ENCODE data around the gene ATP2B3.

ATP2B3 gene

DNA sequence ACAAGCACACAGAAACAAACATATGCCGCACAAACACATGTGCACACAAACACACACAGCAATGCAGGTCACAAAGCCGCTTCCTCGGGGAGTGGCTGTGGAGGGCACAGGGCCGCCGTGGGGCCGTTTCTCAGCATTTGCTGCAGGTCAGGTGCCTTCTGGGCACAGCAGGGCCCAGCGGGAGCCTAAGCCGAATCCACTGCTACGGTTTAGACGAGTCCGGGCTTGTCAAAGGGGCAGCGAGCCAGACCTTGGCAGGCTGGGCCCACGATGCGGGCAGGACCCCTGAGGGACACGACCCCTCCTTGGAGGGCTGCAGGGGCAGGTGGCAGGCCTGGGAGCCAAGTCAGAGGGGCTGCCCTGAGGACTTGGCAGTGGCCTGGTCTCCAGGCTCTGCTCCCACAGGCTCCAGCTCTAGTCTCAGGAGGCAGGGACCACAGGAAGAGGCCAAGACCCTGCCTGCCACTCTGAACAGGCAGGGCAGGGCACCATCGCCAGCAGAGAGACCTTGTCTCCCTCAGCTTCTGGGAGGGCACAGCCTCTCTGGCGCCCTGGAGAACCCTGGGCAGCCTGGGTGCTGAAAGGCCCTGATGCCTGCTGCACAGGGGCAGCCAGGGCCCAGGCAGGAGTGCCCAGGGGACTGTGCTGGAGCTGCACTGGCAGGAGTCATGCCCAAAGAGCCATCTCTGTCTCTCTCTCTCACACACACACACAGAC is 5.5 kb upstream of the ATP2B3 start:
- no peak for DNase-seq

DNA sequence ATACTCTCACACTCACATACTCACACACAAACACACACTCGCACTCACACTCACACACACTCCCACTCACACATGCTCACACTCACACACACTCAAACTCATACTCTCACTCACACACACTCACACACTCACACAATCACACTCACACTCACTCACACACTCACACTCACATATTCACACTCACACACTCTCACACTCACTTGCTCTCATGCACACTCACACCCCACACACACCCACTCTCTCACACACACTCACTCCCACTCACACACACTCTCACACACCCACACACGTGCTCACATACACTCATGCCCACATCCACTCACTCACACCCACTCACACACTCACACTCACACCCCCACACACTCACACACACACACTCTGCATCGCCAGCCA is 4.9 kb upstream of the ATP2B3 start:
- DNase-seq = no peak

DNA sequence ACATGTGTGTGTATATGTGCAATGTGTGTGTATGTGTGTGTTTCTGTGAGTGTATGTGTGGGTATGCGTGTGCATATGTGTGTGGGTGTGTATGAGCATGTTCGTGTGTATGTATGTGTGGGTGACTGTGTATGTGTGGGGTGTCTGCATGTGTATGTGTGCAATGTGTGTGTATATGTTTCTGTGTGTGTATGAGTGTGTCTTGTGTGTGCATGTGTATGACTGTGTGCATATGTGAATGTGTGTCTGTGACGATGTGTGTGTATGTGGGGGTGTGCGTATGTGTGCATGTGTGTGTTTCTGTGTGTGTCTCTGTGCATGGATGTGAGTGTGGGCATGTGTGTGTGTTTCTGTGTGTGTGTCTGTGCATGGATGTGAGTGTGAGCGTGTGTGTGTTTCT is 4.2 kb upstream of the ATP2B3 start:
- DNase-seq = no peak

DNA sequence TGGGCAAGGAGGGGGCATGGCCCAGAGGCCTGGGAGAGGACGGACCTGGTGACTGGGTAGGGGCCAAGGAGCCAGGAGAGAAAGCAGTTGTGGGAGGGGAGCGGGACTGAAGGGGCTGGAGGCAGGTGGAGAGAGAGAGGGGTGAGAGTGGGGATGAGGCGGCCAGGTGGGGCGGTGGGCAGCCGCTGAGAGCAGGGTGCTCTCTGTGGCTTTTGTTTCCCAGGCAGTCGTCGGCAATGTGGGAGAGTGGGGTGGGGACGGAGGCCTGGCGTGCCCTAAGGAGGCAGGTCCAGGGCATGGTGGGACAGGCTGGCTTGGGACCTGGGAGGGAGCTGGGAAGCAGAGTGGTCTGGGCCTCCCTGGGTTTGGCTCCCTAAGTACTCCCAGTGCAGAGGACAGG is 3.2 kb upstream of the ATP2B3 start:
- no peak for DNase-seq

DNA sequence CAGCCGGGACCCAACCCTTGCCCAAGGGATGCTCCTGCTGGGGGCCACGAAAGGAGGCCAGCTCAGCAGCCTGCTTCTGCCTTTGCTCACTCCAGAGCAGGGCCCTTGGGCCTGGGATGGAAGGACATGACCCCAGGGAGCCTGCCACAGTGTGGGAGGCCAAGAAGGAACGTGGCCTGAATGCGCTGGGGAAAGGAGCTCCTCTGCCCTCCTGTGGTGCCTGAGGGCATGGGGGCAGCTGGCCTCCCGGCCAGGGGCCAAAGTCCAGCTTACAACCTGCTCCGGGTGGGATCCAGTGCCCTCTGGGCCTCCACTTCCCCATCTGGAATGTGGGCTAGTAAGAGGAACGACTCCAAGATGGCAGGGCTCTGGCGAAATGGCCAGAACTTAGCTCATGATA is 2.0 kb upstream of the ATP2B3 start:
- no peak for DNase-seq

DNA sequence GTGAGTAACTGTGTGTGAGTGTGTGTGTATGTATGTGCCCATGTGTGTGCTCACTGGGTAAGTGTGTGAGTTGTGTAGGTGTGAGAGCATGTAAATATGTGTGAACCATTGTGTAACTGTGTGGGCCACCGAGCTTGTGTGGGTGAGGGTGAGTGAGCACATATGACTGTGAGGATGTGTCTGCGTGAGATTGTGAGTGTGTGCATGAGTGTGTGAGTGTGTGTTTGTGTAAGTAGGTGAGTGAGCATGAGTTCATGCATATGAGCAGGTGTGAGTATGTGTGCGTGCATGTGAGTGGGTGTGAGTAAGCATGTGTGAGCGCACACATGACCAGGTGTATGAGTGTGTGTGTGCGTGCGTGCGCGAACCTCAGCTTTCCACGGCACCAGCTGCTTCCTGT is 1.4 kb upstream of the ATP2B3 start:
- no peak for DNase-seq

DNA sequence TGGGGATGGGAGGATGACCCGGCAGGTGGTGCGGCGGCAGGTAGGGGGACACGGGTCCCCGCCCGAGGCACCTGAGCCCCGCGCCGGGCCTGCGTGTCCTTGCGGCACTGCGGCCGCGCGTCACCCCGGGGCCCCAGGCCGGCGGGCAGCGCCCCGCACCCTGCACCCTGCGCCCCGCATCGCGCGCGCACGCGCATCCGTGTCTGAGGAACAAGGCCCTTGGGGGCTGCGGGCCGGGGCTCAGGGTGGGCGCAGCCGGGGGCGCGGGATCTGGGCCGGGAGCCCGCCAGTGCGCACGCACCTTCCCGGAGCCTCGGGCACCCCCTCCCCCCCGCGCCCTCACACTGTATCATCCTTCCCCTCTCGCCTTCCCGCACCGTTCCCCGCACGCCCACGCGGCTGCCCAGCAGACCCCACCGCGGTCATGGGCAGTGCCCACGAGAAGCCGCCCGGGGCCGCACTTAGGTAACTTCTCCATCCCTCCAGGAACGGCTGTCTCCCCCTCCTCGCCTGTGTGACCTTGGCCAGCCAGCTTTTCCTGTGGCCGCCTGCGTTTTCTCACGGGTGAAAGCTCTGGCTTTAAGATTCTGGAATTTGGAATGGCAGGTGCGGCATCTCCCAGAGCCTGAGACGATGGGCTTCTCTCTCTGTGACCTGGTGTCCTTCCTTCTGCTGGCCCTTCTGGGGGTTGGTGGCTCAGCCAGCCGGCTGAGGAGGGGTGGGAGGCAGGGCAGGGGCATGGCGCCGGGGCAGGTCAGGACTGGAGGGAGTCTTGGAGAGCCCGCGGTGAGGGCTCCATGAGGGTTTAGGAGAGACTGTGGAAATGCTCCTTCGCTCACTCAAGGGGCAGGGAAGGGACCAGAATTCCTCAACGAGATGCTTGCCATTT is 748 bp downstream of the ATP2B3 start:
- DNase-seq = no peak

DNA sequence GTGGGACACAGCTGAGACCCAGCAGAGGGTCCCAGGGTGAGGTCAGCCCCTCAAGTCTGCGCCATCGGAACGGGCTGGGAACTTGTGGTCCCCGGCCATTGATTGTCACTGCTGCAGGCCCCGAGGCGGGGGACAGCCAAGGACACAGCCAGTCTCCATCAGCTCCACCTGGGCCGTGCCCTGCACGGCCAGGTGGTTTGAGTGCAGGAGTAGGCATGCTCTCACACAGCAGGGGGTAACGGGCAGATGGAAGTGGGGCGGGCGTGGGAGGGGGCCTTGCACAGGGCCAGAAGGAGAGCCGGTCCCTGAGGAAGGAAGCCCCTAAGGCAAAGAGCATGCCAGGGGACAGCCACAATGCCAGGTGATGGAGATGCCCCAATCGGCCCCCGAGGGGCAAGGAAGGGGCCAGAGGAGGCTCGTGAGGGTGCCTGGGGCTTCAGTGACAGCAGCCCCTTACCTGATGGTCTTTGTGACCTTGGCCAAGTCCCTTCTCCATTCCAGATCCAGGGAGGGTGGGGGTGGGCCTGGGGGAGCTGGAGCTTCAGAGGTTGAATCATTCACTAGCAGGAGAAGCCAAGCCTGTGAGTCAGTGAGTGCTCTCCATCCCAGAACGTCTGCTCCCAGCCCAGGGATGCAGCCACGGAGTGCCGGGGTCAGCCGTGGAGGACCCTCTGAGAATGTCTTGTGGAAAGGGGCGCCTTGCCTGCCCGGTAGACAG is 2.3 kb downstream of the ATP2B3 start:
- DNase-seq = no peak

DNA sequence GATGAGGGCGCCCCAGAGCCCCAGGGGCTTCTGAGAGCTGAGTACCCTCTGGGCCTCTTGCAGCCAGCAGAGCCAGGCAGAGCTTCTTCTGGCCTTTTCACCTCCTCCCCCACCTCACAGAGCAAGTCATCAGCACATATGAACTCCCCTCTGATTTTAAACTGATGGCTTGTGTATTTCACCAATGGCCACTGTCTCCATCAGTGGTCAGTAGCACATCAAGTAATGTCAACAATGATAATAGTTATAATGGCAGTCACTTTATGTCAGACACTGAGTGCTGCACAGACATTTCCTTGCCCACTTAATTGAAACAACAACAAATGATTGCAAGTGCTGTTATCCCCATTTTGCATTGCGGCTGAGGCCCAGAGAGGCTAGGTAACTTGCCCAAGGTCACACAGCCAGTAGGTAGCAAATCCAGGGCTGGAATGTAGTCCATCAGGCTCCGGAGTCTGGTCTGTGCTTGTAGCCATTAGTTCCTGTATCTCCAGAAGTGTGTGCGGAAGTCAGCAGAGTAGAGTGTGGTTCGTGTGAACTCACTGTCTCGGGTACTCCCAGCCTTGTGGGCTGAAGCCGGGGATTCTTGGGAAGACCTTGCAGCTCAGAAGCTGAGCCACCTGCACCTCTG is 3.0 kb downstream of the ATP2B3 start:
- no peak for DNase-seq

DNA sequence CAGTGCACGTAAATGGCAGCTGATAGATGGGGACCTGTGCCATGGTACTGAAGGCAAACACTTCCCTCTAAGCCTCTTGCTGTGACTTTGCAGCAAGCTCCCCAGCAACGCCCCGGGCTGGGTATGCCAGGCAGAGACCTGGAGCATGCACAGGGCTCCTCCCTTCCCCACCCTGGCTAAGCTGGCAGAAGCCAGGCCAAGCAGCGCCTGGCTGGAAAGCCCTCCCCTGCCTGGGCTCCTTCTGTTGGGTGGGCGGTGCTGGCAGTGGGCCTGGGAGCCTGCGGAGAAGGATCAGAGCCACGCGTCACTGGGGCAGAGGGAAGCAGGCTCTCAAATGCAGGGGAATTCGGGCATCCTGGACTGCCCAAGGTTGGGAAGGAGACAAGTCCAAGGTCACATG is 3.6 kb downstream of the ATP2B3 start:
- DNase-seq = no peak

DNA sequence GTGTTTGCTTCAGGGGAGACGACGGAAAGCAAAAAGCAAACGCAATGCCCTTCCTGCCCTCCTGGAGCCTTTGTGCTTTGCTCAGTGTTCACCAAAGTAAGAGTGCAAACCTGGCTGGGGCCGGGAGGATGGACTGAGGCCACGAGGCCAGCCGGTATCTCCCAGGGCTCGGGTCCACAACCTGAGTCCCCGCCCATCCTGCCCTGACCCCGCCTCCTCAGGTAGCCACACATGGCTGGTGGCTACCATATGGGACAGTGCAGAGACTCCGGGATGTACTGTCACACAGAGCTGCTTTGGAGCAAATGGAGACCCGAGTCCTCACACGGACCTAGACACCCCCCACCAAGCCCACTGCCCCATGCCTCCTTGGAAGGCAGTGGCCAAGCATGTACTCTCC is 4.8 kb downstream of the ATP2B3 start:
- DNase-seq = no peak

DNA sequence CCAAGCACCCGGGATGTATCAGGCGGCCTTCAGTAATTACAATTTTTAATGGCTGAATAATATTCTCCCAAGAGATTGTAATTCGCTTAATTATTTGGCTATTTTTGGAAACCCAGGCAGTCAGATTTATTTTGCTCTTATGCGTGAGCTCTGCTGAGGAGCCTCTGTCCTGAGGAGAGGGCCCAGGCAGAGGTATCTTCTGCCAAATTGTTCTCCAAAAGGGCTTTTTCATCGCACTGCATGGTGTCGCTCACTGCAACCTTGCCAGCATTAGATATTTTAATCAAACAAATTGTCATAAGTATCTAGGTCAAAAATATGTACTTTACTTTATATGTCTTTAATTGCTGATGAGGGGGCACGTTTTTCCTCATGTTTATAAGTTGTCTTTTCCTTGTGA is 5.8 kb downstream of the ATP2B3 start:
- DNase-seq = no peak

DNA sequence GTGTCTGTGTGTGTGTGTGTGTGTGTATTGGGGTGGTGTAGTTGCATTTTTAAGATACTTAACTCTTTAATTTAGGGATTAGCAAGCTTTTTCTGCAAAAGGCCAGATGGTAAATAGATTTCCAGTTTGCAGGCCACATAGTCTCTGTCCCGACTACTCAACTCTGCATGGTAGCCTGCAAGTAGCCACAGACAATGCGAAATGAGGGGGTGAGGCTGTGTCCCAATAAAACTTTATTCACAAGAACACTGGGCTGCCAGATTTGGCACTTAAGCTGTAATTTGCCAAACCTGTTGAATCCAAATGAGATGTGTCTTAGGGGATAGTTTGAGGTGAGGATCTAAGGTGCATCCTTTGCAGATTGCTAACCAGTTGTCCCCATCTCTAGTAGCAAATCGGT is 6.8 kb downstream of the ATP2B3 start:
- DNase-seq = no peak

DNA sequence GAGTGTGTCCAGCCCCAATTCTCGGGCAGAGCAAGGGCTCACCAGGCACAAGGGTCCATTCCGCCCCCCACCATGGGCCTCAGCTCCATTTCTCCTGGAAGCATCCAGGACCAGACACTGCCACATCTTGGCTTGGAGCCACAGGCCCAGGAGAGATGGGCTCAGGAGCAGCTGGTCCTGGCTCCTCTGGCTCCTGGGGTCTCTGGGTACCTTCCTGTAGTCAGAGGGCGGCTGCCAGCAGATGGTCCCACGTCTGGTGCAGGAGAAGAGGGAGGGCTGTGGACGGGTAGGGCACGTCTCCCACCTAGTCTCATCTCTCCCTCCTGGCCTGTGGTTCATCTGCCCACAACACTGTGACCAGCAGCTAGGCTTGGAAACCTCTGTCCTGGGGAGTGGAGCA is 8.0 kb downstream of the ATP2B3 start:
- no peak for DNase-seq

DNA sequence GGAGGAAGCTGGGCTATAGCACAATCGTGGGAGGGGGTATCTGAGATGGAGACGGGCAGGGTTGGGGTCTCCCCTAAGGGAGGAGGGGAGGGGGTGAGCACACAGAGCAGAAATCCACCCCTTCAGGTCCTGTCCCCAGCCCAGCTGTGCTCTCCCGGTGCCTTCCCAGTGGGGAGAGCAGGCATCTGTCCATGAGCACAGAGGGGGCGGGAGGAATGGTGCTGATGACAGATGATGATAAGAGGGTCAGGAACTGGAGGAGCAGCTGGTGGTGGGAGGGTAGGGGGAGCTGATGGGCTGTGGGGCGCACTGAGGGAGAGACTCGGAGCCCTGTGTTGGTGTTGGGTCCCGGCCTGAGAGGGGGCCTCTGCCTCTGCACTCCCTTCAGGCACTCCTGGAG is 8.6 kb downstream of the ATP2B3 start:
- DNase-seq = no peak

DNA sequence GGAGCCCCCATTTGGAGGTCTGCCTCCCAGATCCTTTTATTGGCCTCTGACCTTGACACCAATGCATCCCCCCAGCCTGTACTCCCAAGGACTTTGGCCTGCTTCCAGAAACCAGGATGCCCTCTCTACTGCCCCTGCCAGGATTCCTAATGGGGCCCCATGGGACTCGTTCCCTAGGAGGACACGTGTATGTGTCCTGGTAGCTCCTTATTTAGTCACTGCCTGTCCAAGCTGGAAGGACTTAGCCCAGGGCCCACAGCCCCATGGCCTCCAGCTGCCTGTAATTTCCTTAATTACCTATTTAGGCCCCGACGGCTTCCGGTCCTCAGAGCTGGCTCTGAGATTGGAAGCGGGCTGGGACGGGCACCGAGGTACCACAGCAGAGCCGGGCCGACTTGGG is 9.4 kb downstream of the ATP2B3 start:
- DNase-seq = no peak

DNA sequence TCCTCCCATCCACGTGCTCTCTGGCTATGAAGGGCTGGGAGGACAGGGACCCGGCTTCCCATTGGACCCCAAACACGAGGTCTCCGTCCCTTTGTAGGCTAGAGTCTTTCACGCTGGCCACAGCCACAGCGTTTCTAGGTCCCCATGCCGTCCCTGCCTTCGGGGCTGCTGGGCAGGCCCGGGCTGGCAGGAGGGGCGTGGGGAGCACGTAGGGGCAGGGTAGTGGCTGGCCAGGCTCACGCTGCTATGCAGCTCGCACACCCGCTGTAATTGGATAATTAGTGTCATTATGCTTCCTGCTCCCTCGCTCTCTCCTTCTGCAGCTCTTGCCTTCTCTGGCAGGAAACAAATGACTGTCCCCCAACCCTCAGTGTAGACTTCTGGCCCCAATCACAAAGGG is 9.8 kb downstream of the ATP2B3 start:
- no peak for DNase-seq

DNA sequence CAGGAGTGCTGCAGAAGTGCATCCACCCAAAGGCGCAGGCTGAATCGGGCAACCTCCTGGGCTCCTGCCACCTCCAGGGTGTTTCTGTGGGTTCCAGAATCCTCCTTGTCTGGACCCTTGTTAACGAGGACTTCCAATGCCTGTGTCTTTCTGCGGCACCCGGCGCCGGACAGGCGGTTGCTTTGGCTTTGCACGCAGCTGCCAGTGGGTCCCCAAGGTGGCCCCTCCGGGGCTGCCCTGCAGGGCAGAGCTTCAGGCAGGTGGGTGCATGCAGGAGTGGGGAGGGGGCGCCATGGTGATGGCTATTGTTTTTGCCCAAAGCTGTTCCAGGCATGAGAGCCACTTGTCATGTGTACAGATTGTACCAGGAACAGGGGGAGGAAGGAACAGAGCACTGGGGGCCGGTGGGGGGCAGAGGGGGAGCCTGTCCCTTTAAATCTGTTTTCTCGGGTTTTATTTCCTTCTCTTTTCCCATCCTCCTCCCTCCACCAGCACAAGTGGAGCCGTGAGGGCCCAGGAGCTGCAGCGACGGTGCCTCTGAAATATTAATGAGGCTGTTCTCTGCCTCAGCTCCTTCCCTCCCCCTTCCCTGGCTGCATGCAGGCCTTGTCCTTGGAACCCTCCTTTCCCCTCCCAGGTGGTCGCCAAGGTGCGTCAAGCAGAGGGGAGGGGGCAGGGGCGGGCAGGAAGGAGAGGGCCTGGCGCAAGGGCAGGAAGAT is 13.1 kb downstream of the ATP2B3 start:
- DNase-seq = no peak

DNA sequence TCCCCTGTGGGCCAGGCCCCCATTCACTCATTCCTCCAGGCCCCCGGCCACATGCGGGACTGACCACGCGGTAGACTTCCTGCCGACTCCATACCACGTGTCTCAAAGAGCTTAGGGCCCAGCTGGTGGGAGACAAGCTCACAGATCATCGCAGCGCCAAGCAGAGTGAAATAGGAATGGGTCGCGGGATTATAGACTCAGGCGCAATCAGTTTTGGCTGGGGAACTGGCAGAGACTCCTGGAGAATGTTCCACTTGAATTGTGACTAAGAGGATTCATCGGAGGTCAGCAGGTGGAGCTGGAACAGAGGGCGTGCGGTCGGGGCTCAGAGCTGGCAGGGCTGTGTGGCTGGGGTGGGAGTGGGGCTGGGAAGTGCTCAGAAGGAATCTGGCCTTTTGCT is 15.6 kb downstream of the ATP2B3 start:
- no peak for DNase-seq

DNA sequence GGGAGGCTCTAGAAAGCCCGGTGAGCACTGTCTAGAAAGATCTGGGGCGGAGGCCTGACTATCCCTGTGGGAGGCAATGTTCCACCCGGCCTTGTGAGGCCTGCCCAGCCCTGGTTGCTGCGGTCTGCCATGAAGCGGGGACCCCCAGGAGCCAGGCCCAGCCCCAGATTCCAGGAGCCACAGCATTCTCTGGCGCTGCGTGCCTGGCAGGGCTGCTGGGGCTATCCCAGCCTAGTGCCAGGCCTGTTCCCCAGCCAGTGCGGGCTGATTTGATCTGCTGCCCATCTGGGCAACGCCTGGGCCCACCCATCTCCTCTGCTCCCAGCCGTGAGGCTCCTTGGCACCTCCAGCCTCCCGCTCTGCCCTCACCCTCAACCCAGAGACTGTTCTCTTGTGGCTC is 19.6 kb downstream of the ATP2B3 start:
- DNase-seq = no peak

DNA sequence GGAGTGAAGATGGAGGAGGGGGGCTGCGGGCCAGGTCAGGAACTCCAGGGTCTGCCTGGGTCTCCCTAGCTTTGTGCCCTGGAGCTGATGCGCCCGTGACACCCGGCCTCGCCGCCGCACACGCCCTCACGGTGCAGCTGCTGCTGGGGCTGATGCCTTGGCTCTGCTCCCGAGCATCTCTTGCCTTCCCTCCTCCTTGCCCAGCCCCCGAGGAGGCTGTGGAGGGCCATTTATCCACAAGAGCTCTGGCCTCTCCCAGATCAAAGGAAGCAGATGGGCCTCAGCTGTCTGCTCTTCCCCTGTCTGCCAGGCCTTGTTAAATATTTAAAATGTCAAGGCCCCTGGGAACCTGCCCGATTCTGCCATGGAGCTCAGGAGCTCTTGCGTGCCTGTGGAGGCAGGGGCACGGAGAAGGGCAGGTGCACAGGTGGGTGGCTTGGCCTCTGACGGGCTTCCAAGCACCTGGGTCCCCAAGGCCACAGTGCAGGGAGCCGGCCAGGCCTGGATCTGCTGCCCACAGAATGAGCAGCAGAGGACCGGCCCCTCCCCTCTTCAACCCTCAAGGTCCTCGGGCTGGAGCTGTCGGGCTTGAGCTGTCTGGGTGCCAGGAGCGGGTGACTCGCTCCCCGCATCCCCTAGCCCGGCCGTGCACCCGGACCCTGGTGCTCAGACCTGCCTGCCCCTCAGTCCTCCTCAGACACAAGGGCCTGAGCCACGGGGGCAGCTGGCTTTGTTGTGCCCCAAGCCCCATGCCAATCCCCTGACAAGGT is 20.3 kb downstream of the ATP2B3 start:
- DNase-seq = no peak

DNA sequence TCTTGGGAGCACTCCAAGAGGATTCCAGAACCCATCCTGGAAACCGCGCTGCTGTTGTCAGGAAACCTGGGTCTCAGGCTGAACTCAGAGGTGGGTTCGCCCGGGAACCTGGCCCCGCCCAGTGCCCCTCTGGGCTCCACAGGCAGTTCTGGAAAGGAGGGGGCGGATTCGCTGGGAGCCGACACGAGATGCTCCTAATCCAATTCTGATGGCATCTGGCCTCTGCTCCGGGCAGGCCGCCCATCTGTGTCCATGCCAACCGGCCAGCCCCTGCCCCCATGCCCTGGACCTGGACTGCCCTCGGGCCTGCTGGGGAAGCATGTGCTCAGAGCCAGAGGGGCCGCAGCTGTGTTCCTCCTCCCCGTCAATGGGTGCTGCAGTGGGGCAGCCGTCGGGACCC is 21.0 kb downstream of the ATP2B3 start:
- no peak for DNase-seq
